GM10847 (cell line): ENCODE results near the gene VAMP2.

Experiments used
- POLR2A ChIP-seq: IDR thresholded peaks from 2 replicates; pipeline ENCODE4 v1.6.1; 2011; ENCODE audit not compliant: insufficient read length; ENCODE audit errors: extremely low read depth

VAMP2 gene

GRCh38 chr17:8117367-8117979, 45.3 kb downstream of the VAMP2 start:
- no peak for TF ChIP-seq POLR2A

- TF ChIP-seq POLR2A = no peak
These were observed 46.0 kb downstream of the VAMP2 start for GRCh38 chr17:8116776-8117175.

- no peak for TF ChIP-seq POLR2A
These were observed 51.8 kb downstream of the VAMP2 start for GRCh38 chr17:8110907-8111306.

GRCh38 chr17:8110456-8110804, 52.3 kb downstream of the VAMP2 start:
- TF ChIP-seq POLR2A = no peak

- TF ChIP-seq POLR2A = no peak
These were observed 52.9 kb downstream of the VAMP2 start for GRCh38 chr17:8109661-8110455.
